Measurements from ENCODE around the gene CLDN6. TPM values are rescaled to one million over a fixed set of nuclear protein-coding genes. Genes with fewer than 3 reads are reported as not detected.
A peak's percentile ranks its signal among the peaks of the same experiment; 100 is the strongest.

CLDN6 gene
- total RNA-seq, 1 donor from 2014 or later: not detected

DNA sequence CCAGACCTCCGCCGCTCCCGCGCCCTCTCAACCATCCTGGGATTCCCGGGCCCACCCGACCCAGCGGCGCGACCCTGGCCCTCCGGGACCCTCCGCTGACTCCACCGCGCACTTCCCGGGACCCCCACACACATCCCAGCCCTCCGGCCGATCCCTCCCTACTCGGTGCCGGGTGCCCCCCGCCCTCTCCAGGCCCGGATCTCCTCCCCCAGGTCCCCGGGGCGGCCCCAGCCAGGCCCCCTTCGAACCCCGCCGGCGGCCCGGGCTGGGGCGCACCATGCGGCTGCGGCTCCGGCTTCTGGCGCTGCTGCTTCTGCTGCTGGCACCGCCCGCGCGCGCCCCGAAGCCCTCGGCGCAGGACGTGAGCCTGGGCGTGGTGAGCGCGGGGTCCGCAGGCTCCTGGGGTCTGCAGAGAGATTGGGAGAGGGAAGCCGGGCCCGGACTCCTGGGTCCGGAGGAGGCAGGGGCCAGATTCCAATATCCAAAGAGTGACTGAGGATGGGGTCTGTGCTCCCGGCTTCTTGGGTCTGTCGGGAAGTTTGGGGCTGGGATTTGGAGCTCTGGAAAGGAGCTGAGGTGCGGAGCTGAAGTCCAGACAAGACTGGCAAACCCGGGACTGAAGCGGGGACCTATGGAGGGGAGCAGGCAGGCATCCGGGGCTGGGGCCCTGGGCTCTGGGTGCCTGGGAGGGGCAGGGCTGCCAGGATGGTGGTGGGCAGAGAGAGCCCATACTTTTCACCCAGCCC is 28.8 kb upstream of the CLDN6 start:
- Histone ChIP-seq H3K27ac (no peak overlapping the region), H3K4me1 (peaks cover 12% of the 10 kb centered on the region), H3K27me3 (peaks cover 70% of the 10 kb centered on the region), H3K36me3 (no peaks in the 10 kb centered on the region), H3K4me3 (peak overlapping the region; percentile 53), H3K9me3 (no peaks in the 10 kb centered on the region)
- TF ChIP-seq, protein P1, sequence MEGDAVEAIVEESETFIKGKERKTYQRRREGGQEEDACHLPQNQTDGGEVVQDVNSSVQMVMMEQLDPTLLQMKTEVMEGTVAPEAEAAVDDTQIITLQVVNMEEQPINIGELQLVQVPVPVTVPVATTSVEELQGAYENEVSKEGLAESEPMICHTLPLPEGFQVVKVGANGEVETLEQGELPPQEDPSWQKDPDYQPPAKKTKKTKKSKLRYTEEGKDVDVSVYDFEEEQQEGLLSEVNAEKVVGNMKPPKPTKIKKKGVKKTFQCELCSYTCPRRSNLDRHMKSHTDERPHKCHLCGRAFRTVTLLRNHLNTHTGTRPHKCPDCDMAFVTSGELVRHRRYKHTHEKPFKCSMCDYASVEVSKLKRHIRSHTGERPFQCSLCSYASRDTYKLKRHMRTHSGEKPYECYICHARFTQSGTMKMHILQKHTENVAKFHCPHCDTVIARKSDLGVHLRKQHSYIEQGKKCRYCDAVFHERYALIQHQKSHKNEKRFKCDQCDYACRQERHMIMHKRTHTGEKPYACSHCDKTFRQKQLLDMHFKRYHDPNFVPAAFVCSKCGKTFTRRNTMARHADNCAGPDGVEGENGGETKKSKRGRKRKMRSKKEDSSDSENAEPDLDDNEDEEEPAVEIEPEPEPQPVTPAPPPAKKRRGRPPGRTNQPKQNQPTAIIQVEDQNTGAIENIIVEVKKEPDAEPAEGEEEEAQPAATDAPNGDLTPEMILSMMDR (IDR thresholded peaks at IDR 0.05): no peak
- DNase-seq: no peak
- peak; percentile 13 for ATAC-seq
- intact Hi-C loops (cut with DNase I): no loop called here

DNA sequence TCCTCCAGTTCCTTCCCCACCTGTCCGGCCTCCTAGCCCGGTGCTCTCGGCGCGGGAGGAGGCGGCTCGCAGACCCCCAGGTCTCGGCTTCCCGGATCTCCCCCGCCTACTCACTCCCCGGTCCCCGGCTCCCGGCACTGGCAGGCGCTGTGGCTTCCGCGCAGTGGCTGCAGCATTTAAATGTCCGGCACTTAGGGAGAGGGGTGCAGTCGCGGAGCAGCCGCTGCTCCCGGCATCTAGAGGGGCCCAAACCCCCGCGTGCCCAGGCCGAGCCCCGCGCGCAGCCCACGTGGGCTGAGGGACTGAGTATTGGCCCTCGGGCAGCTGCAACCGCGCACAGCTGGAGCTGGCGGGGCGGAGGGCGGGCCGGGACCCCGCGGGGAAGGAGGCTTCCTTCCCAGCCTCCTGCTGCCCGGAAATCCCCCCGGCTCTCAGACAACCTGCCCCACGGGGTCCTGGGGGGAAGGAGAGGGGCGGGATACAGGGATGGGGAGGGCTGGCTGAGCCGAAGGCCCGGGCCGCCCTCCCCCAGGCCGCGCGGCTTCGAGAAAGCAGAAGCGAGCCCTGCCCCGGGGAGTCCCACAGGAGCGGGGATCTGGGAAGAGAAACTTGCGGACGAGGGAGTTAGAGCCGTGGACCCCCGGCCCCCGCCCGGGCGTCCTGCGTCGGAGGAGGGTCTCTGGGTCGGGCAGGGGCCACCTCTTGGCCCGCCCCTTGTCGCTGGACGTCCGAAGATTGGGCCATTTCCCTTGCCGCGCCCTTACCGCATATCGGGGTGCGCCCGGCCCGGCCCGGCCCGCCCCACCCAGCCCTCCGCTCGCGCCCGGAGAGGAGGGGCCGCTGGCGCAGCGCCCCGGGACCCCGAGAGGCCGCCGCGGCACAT is 28.0 kb upstream of the CLDN6 start, which contains the start of gene MMP25:
MMP25 (plus strand) TSS at position 804 of the 883 bp plus-strand sequence. CDS start 357 bp downstream, outside the sequence.
- DNase-seq (peak; percentile 75), ATAC-seq (peak; percentile 68)
- Histone ChIP-seq H3K27ac (peak within 1 kb of the TSS; percentile 42), H3K4me1 (peaks cover 12% of the 10 kb centered on the region), H3K27me3 (peaks cover 78% of the 10 kb centered on the region), H3K9me3 (no peaks in the 10 kb centered on the region), H3K4me3 (peak within 1 kb of the TSS; percentile 53), H3K36me3 (no peaks in the 10 kb centered on the region)
- TF ChIP-seq, protein P1 (IDR thresholded peaks at IDR 0.05): no peak
- intact Hi-C loops (cut with DNase I): no loop called here

DNA sequence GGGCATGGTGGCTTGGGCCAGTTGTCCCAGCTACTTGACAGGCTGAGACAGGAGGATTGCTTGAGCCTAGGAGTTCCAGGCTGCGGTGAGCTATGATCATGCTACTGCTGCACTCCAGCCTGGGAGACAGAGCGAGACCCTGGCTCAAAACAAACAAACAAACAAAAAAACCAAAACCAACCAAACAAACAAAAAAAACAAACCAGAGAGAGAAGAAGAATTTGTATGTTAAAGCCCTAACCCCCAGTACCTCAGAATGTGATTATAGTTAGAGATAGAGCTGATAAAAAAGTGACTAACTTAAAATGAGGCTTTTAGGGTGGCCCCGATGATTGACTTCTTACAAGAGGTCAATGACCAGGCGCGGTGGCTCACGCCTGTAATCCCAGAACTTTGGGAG is 26.7 kb upstream of the CLDN6 start:
- Histone ChIP-seq H3K27ac (no peak overlapping the region), H3K9me3 (no peaks in the 10 kb centered on the region), H3K27me3 (peaks cover 76% of the 10 kb centered on the region), H3K4me1 (peaks cover 12% of the 10 kb centered on the region), H3K36me3 (no peaks in the 10 kb centered on the region), H3K4me3 (no peak overlapping the region)
- TF ChIP-seq, protein P1 (IDR thresholded peaks at IDR 0.05): no peak
- ATAC-seq (no peak), DNase-seq (no peak)
- intact Hi-C loops (cut with DNase I): no loop called here

DNA sequence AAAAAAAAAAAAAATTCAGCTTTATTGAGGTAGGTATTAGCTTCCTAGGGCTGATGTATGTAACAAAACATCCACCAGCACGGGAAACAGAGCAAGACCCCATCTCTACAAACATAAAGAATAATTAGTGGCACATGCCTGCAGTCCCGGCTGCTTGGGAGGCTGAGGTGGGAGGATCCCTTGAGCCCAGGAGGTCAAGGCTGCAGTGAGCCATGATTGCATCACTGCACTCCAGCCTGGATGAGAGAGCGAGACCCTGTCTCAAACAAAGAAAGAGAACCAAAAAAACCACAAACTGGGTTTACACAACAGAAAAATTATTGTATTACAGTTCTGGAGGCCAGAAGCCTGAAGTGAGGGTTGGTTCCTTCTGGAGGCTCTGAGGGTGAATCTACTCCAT is 24.4 kb upstream of the CLDN6 start:
- ATAC-seq: no peak
- no peak for DNase-seq
- TF ChIP-seq, protein P1 (IDR thresholded peaks at IDR 0.05): no peak
- no peaks in the 10 kb centered on the region for H3K36me3 ChIP-seq
- intact Hi-C loops (cut with DNase I): no loop called here
- peaks cover 77% of the 10 kb centered on the region for H3K27me3 ChIP-seq
- H3K4me3 ChIP-seq: no peak overlapping the region
- H3K9me3 ChIP-seq: no peaks in the 10 kb centered on the region
- H3K27ac ChIP-seq: no peak overlapping the region
- H3K4me1 ChIP-seq: peaks cover 12% of the 10 kb centered on the region

DNA sequence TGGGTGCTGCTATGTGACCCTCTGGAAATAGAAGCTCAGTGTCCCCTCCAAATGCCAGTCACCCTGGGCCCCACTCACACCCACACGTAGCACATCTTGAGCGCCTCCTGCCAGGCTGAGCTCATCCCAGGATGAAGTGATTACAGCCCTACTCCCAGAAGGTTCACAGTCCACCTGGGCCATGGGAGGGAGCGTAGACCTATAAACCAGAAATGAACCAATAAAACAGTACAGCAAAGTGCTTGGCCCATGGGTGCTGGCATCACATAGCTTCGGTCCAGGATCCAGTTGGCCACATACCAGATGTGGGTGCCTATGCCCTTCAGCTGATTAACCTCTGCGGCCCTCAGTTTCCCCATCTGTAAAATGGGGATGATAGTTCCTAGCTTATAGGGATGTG is 20.9 kb upstream of the CLDN6 start:
- no peaks in the 10 kb centered on the region for H3K9me3 ChIP-seq
- no peaks in the 10 kb centered on the region for H3K4me1 ChIP-seq
- H3K4me3 ChIP-seq: no peak overlapping the region
- no peaks in the 10 kb centered on the region for H3K36me3 ChIP-seq
- peaks cover 69% of the 10 kb centered on the region for H3K27me3 ChIP-seq
- no peak overlapping the region for H3K27ac ChIP-seq
- DNase-seq (no peak), ATAC-seq (no peak)
- TF ChIP-seq, protein P1 (IDR thresholded peaks at IDR 0.05): no peak
- intact Hi-C loops (cut with DNase I): no loop called here
